ENCODE results near the gene ENGASE.
A peak's percentile ranks its signal among the peaks of the same experiment; 100 is the strongest.

ENGASE gene

DNA sequence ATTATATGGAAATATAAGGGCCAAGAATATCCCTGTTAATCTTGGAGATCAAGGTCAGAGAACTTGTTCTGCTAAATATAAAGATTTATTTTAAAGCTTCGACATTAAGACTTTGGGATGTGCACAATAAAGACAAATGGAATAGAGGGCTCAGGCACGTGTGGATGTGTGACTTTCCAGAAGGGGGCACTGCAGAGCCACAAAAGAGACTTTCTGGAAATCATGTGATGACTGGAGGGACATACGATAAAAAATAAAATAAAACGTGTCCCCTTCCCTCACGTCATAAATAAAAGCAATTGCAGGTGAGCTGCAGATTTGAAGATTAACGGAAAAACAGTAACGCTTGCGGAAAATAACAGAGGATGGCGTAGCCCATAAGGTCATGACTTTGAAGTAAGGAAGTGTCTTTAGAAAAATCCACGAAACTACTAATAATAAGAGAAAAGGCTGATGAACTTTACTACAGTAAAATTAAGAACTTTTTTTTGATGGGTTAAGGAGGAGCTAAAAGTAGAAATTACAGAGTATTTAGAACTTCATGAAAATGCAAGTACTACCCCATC is 9.4 kb upstream of the ENGASE start:
- no peak for DNase-seq (ENCODE audit: low read depth)
- no peak overlapping the region for H3K4me3 ChIP-seq (ENCODE audit: low read length)
- TF ChIP-seq, protein P1, sequence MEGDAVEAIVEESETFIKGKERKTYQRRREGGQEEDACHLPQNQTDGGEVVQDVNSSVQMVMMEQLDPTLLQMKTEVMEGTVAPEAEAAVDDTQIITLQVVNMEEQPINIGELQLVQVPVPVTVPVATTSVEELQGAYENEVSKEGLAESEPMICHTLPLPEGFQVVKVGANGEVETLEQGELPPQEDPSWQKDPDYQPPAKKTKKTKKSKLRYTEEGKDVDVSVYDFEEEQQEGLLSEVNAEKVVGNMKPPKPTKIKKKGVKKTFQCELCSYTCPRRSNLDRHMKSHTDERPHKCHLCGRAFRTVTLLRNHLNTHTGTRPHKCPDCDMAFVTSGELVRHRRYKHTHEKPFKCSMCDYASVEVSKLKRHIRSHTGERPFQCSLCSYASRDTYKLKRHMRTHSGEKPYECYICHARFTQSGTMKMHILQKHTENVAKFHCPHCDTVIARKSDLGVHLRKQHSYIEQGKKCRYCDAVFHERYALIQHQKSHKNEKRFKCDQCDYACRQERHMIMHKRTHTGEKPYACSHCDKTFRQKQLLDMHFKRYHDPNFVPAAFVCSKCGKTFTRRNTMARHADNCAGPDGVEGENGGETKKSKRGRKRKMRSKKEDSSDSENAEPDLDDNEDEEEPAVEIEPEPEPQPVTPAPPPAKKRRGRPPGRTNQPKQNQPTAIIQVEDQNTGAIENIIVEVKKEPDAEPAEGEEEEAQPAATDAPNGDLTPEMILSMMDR (conservative IDR thresholded peaks at IDR 0.05; ENCODE audit: low read depth, low read length): peak; percentile 59

DNA sequence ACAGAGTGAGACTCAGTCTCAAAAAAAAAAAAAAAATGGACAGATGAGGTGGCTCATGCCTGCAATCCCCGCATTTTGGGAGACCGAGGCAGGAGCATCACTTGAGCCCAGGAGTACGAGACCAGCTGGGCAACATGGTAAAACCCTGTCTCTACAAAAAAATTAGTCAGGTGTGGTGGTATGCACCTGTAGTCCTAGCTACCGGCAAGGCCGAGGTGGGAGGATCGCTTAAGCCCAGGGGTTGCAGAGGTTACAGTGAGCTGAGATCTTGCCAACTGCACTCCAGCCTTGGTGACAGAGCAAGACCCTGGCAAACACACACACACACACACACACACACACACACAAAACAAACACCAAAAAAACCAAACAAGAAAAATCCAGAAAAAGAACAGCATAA is 7.7 kb upstream of the ENGASE start:
- no peak overlapping the region for H3K4me3 ChIP-seq (ENCODE audit: low read length)
- DNase-seq (ENCODE audit: low read depth): no peak
- TF ChIP-seq, protein P1 (conservative IDR thresholded peaks at IDR 0.05; ENCODE audit: low read depth, low read length): no peak

DNA sequence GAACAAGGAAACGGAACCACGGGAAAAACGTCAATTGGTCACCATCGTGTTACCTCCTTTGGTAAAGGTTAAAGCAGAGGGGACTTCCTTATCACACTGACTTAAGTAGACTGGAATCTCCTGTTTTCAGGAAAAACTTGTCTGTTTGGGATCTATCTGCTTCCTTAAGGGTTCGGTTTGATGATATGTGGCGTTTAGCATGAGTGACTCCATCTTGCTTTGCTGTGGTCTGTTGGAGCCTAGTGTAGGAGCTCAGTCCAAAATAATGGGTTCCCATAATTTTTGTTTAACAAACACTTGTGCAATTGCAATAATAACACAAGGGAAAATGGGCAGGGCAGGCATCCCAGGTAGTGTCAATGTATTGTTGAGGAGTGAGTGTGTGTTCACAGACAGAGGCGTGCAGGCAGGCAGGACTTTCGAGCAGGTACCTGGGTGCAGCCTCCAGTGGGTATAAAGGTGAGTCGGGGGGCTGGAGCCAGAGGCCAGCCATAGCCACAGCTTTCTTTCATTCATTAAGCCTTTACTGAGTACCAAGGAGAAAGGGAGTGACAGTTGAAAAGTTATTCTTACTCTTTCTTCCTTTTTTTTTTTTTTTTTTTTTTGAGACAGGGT is 4.3 kb upstream of the ENGASE start:
- H3K4me3 ChIP-seq (ENCODE audit: low read length): no peak overlapping the region
- no peak for DNase-seq (ENCODE audit: low read depth)
- TF ChIP-seq, protein P1 (conservative IDR thresholded peaks at IDR 0.05; ENCODE audit: low read depth, low read length): no peak

DNA sequence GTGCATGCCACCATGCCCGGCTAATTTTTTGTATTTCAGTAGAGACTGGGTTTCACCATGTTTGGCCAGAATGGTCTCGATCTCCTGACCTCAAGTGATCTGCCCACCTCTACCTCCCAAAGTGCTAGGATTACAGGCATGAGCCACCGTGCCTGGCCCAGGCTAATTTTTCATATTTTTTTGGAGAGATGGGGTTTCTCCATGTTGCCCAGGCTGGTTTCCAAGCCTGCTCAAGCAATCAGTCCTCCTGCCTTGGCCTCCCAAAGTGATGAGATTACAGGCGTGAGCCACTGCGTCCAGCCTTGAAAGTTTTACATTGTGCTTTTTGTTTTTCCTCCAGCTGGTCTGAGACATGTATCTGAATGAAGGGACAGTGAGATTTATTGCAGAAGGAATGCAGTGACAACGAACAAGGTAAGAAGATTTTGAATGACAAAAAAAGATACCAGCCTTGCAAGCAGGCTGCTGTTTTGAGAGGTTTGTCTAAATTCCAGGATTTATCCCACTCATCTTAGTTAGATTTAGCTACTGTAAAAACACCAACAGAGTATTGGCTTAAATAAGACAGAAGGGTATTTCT is 3.4 kb upstream of the ENGASE start:
- TF ChIP-seq, protein P1 (conservative IDR thresholded peaks at IDR 0.05; ENCODE audit: low read depth, low read length): no peak
- DNase-seq (ENCODE audit: low read depth): no peak

DNA sequence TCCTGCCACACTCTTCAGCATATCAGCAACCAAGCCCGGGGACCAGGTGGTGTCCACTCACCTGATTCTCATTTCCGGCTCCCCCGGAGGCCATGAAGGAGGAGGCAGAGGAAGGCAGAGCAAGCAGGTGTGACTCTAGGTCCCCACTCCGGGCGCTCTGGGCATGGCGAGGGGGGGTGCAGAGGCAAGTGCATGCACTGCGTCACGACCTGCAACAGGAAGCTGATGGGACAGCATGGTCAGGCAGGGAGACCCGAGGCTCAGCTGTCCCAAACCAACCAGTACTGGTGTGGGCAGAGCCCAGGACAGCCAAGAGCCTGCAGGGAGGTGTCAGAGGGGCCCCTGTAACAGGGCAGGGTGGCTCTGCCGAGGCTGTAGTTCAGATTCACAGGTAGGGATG is 2.1 kb upstream of the ENGASE start:
- H3K4me3 ChIP-seq (ENCODE audit: low read length): no peak overlapping the region
- TF ChIP-seq, protein P1 (conservative IDR thresholded peaks at IDR 0.05; ENCODE audit: low read depth, low read length): no peak
- no peak for DNase-seq (ENCODE audit: low read depth)

More for the DNA sequence above, 3.4 kb upstream of the ENGASE start:
- H3K4me3 ChIP-seq (ENCODE audit: low read length): no peak overlapping the region

DNA sequence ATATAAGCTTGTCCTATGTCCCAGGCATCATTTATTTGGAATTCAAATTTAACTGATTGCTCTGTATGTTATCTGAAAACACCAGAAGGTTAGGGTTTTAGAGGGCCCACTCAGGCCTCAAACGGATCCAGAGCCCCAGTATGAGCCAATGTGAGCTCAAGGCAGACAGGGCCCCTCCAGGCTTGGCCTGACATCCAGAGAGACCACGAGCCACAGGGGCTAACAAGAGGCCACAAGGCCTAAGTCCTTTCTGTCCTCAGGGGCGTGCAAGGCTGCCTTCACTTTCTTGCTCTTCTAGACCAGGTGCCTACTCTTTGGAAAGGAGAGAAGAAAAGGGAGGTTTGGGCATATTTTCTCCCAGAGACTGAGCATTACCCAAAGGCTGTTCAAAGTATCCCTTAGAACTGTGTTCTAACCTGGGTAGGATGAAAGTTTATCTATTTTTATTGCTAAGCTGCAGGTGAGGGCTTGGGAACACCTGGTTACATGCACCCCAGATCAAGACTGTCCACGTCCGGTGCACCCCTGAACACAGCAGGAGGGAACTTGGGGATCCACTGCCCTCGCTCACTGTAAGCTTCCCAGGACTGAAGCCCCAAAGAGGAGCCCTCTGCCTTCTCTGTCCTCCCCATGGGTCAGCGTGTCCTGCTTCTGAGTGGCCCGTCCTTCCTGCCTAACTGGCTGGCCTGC is 1.5 kb upstream of the ENGASE start:
- TF ChIP-seq, protein P1 (conservative IDR thresholded peaks at IDR 0.05; ENCODE audit: low read depth, low read length): no peak
- H3K4me3 ChIP-seq (ENCODE audit: low read length): no peak overlapping the region
- DNase-seq (ENCODE audit: low read depth): no peak

Data from retinal pigment epithelial cell (primary cell).